IMR-90 (cell line): ENCODE data around the gene OR5L2. TPM values are rescaled to one million over a fixed set of nuclear protein-coding genes. Genes with fewer than 3 reads are reported as not detected.

ENCODE experiments used
- ATAC-seq: fragments of 200-7000 bp; cut with Tn5 transposase; 2 replicates; pipeline ENCODE4 v1.9.1; 2020; ENCODE audit warnings: low read depth, mild to moderate bottlenecking, moderate library complexity
- BruUV-seq: library from RNA; stranded (reverse); fragments of 400-500 nt; replicated peaks from 2 replicates; lab custom pipeline; 2021; lab: Mats Ljungman, UMichigan
- CTCF ChIA-PET: fragments of 300-600 bp; formaldehyde crosslinking; extraction: SDS; loops from one replicate; lab custom pipeline; 2021; ENCODE audit warnings: antibody characterized with exemption; lab: Yijun Ruan, JAX
- POLR2A ChIA-PET: fragments of 300-600 bp; sonication (Branson Sonifier 250); formaldehyde crosslinking; loops from one replicate; lab custom pipeline; 2022; ENCODE audit warnings: antibody characterized with exemption; ENCODE audit not compliant: unreplicated experiment; lab: Charles Lee
- DNase-seq: peaks from one replicate; pipeline ENCODE4 v3.0.0; 2013
- H2AFZ ChIP-seq: replicated peaks from 2 replicates; pipeline ENCODE3; 2013; ENCODE audit warnings: low read length, mild to moderate bottlenecking; ENCODE audit not compliant: poor library complexity
- H2AK5ac ChIP-seq: 2 replicates; pipeline ENCODE4 v1.6.1; 2013; ENCODE audit warnings: low read depth, low read length, inconsistent platforms
- H2AK9ac ChIP-seq: replicated peaks from 2 replicates; pipeline ENCODE3; 2013; ENCODE audit warnings: mild to moderate bottlenecking, low read depth, low read length, moderate library complexity; ENCODE audit not compliant: poor library complexity
- H2BK120ac ChIP-seq: 2 replicates; pipeline ENCODE4 v1.6.1; 2013; ENCODE audit warnings: low read depth, low read length, inconsistent platforms
- H2BK15ac ChIP-seq: 3 replicates; pipeline ENCODE4 v1.6.1; 2013; ENCODE audit warnings: low read depth, low read length, inconsistent platforms
- H2BK20ac ChIP-seq: 2 replicates; pipeline ENCODE4 v1.6.1; 2013; ENCODE audit warnings: low read depth, mild to moderate bottlenecking, inconsistent platforms, low read length, moderate library complexity
- H2BK5ac ChIP-seq: 2 replicates; pipeline ENCODE4 v1.6.1; 2013; ENCODE audit warnings: mild to moderate bottlenecking, low read depth, low read length, inconsistent platforms; ENCODE audit not compliant: poor library complexity, severe bottlenecking
- H3K14ac ChIP-seq: replicated peaks from 2 replicates; pipeline ENCODE4 v1.6.1; 2013; ENCODE audit warnings: low read depth, low read length, inconsistent platforms
- H3K18ac ChIP-seq: 2 replicates; pipeline ENCODE4 v1.6.1; 2013; ENCODE audit warnings: low read depth, low read length, control low read depth
- H3K23ac ChIP-seq: 2 replicates; pipeline ENCODE4 v1.6.1; 2013; ENCODE audit warnings: low read depth, low read length, inconsistent platforms
- H3K27ac ChIP-seq: 2 replicates; pipeline ENCODE4 v1.5.1; 2013; ENCODE audit warnings: mild to moderate bottlenecking, control low read depth, low read length; ENCODE audit not compliant: insufficient read depth
- H3K27me3 ChIP-seq: 2 replicates; pipeline ENCODE4 v1.6.1; 2013; ENCODE audit warnings: low read length; ENCODE audit not compliant: control insufficient read depth, insufficient read depth
- H3K36me3 ChIP-seq: 2 replicates; pipeline ENCODE4 v1.6.1; 2013; ENCODE audit warnings: low read length, mixed read lengths; ENCODE audit not compliant: control insufficient read depth, insufficient read depth
- H3K4ac ChIP-seq: 2 replicates; pipeline ENCODE4 v1.6.1; 2013; ENCODE audit warnings: low read depth, low read length, inconsistent platforms
- H3K4me1 ChIP-seq: 2 replicates; pipeline ENCODE4 v1.6.1; 2013; ENCODE audit warnings: low read length, mixed read lengths; ENCODE audit not compliant: control insufficient read depth, insufficient read depth
- H3K4me2 ChIP-seq: 2 replicates; pipeline ENCODE4 v1.6.1; 2013; ENCODE audit warnings: low read depth, mild to moderate bottlenecking, control low read depth, low read length, moderate library complexity
- H3K4me3 ChIP-seq: 2 replicates; pipeline ENCODE4 v1.5.1; 2013; ENCODE audit warnings: low read depth, mild to moderate bottlenecking, control low read depth, low read length, moderate library complexity; ENCODE audit not compliant: insufficient read depth
- H3K56ac ChIP-seq: 2 replicates; pipeline ENCODE4 v1.6.1; 2013; ENCODE audit warnings: low read length, inconsistent platforms; ENCODE audit not compliant: insufficient read depth; ENCODE audit errors: extremely low read depth
- H3K79me1 ChIP-seq, 2 experiments: 2 replicates each; pipeline ENCODE4 v1.6.1; 2013; ENCODE audit warnings: low read length in 2 of 2, inconsistent platforms in 1 of 2, low read depth in 1 of 2
- H3K9ac ChIP-seq: 2 replicates; pipeline ENCODE4 v1.6.1; 2013; ENCODE audit warnings: low read depth, low read length, control low read depth
- H3K9me1 ChIP-seq: 2 replicates; pipeline ENCODE4 v1.6.1; 2013; ENCODE audit warnings: low read length, inconsistent platforms; ENCODE audit not compliant: insufficient read depth
- H3K9me3 ChIP-seq: 2 replicates; pipeline ENCODE4 v1.6.1; 2013; ENCODE audit warnings: low read length; ENCODE audit not compliant: control insufficient read depth, insufficient read depth
- H4K20me1 ChIP-seq: 2 replicates; pipeline ENCODE4 v1.6.1; 2013; ENCODE audit warnings: low read length, inconsistent platforms; ENCODE audit not compliant: insufficient read depth
- H4K5ac ChIP-seq: 2 replicates; pipeline ENCODE4 v1.6.1; 2013; ENCODE audit warnings: mild to moderate bottlenecking, low read depth, low read length, control low read depth
- H4K8ac ChIP-seq, 2 experiments: 2 replicates each; pipeline ENCODE4 v1.6.1; 2013; ENCODE audit warnings: low read depth in 2 of 2, low read length in 2 of 2, control low read depth in 1 of 2, inconsistent platforms in 1 of 2
- H4K91ac ChIP-seq: 2 replicates; pipeline ENCODE4 v1.6.1; 2013; ENCODE audit warnings: low read depth, low read length, inconsistent platforms; ENCODE audit not compliant: insufficient read depth
- CEBPB ChIP-seq: IDR thresholded peaks from 2 replicates; pipeline ENCODE4 v1.6.1; 2012; ENCODE audit warnings: low read depth, low read length, improper control_type of control experiment
- CHD1 ChIP-seq: IDR thresholded peaks from 2 replicates; pipeline ENCODE4 v1.6.1; 2012; ENCODE audit warnings: low read depth, low read length, improper control_type of control experiment
- FOS ChIP-seq: fragments of 150-350 bp; IDR thresholded peaks from 2 replicates; pipeline ENCODE4 v1.6.1; 2016; ENCODE audit warnings: low read depth, low read length
- MAFK ChIP-seq: IDR thresholded peaks from 2 replicates; pipeline ENCODE4 v1.6.1; 2012; ENCODE audit warnings: low read depth, low read length, improper control_type of control experiment
- MAZ ChIP-seq: IDR thresholded peaks from 2 replicates; pipeline ENCODE4 v1.6.1; 2012; ENCODE audit warnings: low read depth, mild to moderate bottlenecking, low read length, improper control_type of control experiment, moderate library complexity, borderline replicate concordance
- POLR2A ChIP-seq: IDR thresholded peaks from 2 replicates; pipeline ENCODE4 v1.6.1; 2012; ENCODE audit warnings: mild to moderate bottlenecking, low read depth, low read length
- RAD21 ChIP-seq: IDR thresholded peaks from 2 replicates; pipeline ENCODE4 v1.6.1; 2012; ENCODE audit warnings: low read length, improper control_type of control experiment
- RCOR1 ChIP-seq: IDR thresholded peaks from 2 replicates; pipeline ENCODE4 v1.6.1; 2012; ENCODE audit warnings: mild to moderate bottlenecking, low read length, improper control_type of control experiment; ENCODE audit not compliant: insufficient replicate concordance
- RFX5 ChIP-seq: IDR thresholded peaks from 2 replicates; pipeline ENCODE4 v1.8.0; 2012; ENCODE audit warnings: low read depth, mild to moderate bottlenecking, low read length, moderate library complexity
- SMC3 ChIP-seq: fragments of 150-350 bp; IDR thresholded peaks from 2 replicates; pipeline ENCODE4 v1.6.1; 2016; ENCODE audit warnings: low read depth, mild to moderate bottlenecking, antibody characterized with exemption, low read length, moderate library complexity
- WGBS, 2 experiments: methylation state at CpG; one replicate each; pipeline versions ENCODE4 v1.1.5 to v1.1.7; 2013; ENCODE audit warnings: missing lambda C conversion rate in 2 of 2; ENCODE audit not compliant: insufficient read length in 1 of 2; ENCODE audit errors: extremely low coverage in 2 of 2; 5-methylcytosine and 5-hydroxymethylcytosine counted together
- dilution Hi-C: fragments of 300-500 bp; cut with HindIII; formaldehyde crosslinking; loops from one replicate; pipeline ENCODE4 v1.14.3; 2018; ENCODE audit warnings: low sequenced_read_pairs; ENCODE audit not compliant: unreplicated experiment
- in situ Hi-C: fragments of 300-500 bp; cut with MboI; formaldehyde crosslinking; loops from 3 replicates; pipeline ENCODE4 v1.14.3; 2019; ENCODE audit warnings: low sequenced_read_pairs, inconsistent platforms, mixed read lengths
- intact Hi-C: fragments of 100-400 bp; cut with micrococcal nuclease; formaldehyde crosslinking; loops from 2 replicates; pipeline ENCODE4 v1.10.0; 2022
- polyA plus RNA-seq, 3 experiments: library from polyadenylated mRNA; depleted of rRNA; stranded (reverse); fragments of >200 nt; gene quantifications; 2 replicates each; pipeline ENCODE4 v1.2.3, GENCODE V29; 2012; ENCODE audit warnings: low replicate concordance in 1 of 3
- total RNA-seq: library from RNA; depleted of rRNA; stranded (reverse); fragments of >200 nt; gene quantifications from 2 replicates; pipeline ENCODE4 v1.2.3, GENCODE V29; 2012
- TF ChIP-seq, protein P1 (sequence below): fragments of 150-350 bp; IDR thresholded peaks from 2 replicates; pipeline ENCODE4 v1.6.1; 2016; ENCODE audit warnings: low read depth, mild to moderate bottlenecking, low read length, moderate library complexity, borderline replicate concordance
- TF ChIP-seq, protein P2 (sequence below): fragments of 150-350 bp; IDR thresholded peaks from 2 replicates; pipeline ENCODE4 v1.6.1; 2017; ENCODE audit warnings: mild to moderate bottlenecking, antibody characterized with exemption, low read length, low read depth
- TF ChIP-seq, protein P3 (sequence below): conservative IDR thresholded peaks from 2 replicates; pipeline ENCODE4 v1.5.1; 2012; ENCODE audit warnings: mild to moderate bottlenecking, low read depth, low read length, improper control_type of control experiment

OR5L2 gene
- total and polyA plus RNA-seq, 2 of the 4 experiments (the other 2 are of a cell fraction): not detected

DNA sequence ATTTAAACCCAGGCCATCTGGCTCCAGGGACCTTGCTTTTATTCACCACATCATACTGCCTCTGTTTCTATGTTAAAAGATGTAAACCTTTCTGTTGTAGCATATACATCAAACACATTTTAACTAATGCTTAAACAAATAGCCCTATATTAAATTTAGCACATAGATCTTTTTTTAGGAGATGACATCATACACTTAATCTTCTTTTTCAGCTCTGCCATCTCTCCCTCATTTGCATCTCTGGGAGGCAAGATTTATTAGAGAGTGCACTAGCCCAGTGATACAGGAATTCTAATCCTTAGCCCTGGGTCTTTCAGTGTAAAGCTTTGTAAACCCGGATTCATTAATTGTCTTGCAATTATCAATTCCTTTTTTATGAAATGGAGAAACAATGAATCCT lies 25.1 kb downstream of the OR5L2 start:
- TF ChIP-seq SMC3: no peak
- TF ChIP-seq CHD1: no peak
- no peak for TF ChIP-seq POLR2A
- TF ChIP-seq MAFK: no peak
- no peak for TF ChIP-seq CEBPB
- TF ChIP-seq FOS: no peak
- TF ChIP-seq RFX5: no peak
- TF ChIP-seq RAD21: no peak
- no peak for TF ChIP-seq RCOR1
- TF ChIP-seq, protein P1, sequence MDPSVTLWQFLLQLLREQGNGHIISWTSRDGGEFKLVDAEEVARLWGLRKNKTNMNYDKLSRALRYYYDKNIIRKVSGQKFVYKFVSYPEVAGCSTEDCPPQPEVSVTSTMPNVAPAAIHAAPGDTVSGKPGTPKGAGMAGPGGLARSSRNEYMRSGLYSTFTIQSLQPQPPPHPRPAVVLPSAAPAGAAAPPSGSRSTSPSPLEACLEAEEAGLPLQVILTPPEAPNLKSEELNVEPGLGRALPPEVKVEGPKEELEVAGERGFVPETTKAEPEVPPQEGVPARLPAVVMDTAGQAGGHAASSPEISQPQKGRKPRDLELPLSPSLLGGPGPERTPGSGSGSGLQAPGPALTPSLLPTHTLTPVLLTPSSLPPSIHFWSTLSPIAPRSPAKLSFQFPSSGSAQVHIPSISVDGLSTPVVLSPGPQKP: no peak
- TF ChIP-seq, protein P2, sequence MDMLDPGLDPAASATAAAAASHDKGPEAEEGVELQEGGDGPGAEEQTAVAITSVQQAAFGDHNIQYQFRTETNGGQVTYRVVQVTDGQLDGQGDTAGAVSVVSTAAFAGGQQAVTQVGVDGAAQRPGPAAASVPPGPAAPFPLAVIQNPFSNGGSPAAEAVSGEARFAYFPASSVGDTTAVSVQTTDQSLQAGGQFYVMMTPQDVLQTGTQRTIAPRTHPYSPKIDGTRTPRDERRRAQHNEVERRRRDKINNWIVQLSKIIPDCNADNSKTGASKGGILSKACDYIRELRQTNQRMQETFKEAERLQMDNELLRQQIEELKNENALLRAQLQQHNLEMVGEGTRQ: no peak
- TF ChIP-seq, protein P3, sequence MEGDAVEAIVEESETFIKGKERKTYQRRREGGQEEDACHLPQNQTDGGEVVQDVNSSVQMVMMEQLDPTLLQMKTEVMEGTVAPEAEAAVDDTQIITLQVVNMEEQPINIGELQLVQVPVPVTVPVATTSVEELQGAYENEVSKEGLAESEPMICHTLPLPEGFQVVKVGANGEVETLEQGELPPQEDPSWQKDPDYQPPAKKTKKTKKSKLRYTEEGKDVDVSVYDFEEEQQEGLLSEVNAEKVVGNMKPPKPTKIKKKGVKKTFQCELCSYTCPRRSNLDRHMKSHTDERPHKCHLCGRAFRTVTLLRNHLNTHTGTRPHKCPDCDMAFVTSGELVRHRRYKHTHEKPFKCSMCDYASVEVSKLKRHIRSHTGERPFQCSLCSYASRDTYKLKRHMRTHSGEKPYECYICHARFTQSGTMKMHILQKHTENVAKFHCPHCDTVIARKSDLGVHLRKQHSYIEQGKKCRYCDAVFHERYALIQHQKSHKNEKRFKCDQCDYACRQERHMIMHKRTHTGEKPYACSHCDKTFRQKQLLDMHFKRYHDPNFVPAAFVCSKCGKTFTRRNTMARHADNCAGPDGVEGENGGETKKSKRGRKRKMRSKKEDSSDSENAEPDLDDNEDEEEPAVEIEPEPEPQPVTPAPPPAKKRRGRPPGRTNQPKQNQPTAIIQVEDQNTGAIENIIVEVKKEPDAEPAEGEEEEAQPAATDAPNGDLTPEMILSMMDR: no peak
- TF ChIP-seq MAZ: no peak
- Histone ChIP-seq H4K20me1 (no peaks in the 10 kb centered on the region), H3K4me3 (no peak overlapping the region), H3K4me1 (no peaks in the 10 kb centered on the region), H4K91ac (no peak overlapping the region), H3K9ac (no peak overlapping the region), H3K23ac (no peak overlapping the region), H3K18ac (no peak overlapping the region), H4K8ac (no peak overlapping the region), H2BK5ac (no peak overlapping the region), H3K4ac (no peak overlapping the region), H3K79me1 (no peaks in the 10 kb centered on the region), H3K56ac (no peak overlapping the region), H2AK5ac (no peak overlapping the region), H3K4me2 (no peak overlapping the region), H2AK9ac (no peak overlapping the region), H3K27me3 (no peaks in the 10 kb centered on the region), H2BK120ac (no peak overlapping the region), H3K36me3 (no peaks in the 10 kb centered on the region), H3K9me1 (no peaks in the 10 kb centered on the region), H2BK15ac (no peak overlapping the region), H2BK20ac (no peak overlapping the region), H2AFZ (no peak overlapping the region), H3K14ac (no peak overlapping the region), H4K5ac (no peak overlapping the region), H3K9me3 (0 out of 2 replicates have a peak, but pooled peaks cover 1% of the 10 kb centered on the region), H3K27ac (no peak overlapping the region)
- no peak for ATAC-seq
- intact Hi-C loops: no loop called here
- no CpG with 5 or more reads among the region's 1 CpG for WGBS, 2 experiments
- in situ Hi-C loops: no loop called here
- DNase-seq: no peak
- CTCF ChIA-PET: no interaction called here
- dilution Hi-C loops: no loop called here
- no TSS peak for BruUV-seq
- POLR2A ChIA-PET: no interaction called here
